PC-3 (cell line): ENCODE measurements around the gene FBXW4. TPM values are rescaled to one million over a fixed set of nuclear protein-coding genes. Genes with fewer than 3 reads are reported as not detected.

ENCODE experiments used
- ATAC-seq: fragments of 200-7000 bp; cut with Tn5 transposase; 2 replicates; pipeline ENCODE4 v1.9.1; 2020; ENCODE audit warnings: mild to moderate bottlenecking, moderate library complexity
- BruUV-seq: library from RNA; stranded (reverse); fragments of 400-500 nt; replicated peaks from 2 replicates; lab custom pipeline; 2021; lab: Mats Ljungman, UMichigan
- CTCF ChIA-PET: fragments of 300-600 bp; sonication (Branson Sonifier 250); formaldehyde crosslinking; loops from one replicate; lab custom pipeline; 2022; ENCODE audit warnings: antibody characterized with exemption; lab: Charles Lee
- POLR2A ChIA-PET: fragments of 300-600 bp; sonication (Branson Sonifier 250); formaldehyde crosslinking; loops from one replicate; lab custom pipeline; 2022; ENCODE audit warnings: antibody characterized with exemption; ENCODE audit not compliant: unreplicated experiment; lab: Charles Lee
- DNase-seq: peaks from one replicate; pipeline ENCODE4 v3.0.0-alpha.2; 2015
- H2AFZ ChIP-seq: fragments of 300-600 bp; sonication (generic); 2 replicates; pipeline ENCODE4 v1.6.0; 2016; ENCODE audit warnings: antibody characterized with exemption, low read length
- H3F3A ChIP-seq: fragments of 300-600 bp; sonication (generic); one replicate; pipeline ENCODE4 v1.6.0; 2017; ENCODE audit warnings: antibody characterized with exemption, low read length, control low read depth, mild to moderate bottlenecking; ENCODE audit not compliant: unreplicated experiment
- H3K27ac ChIP-seq: fragments of 300-600 bp; sonication (generic); 2 replicates; pipeline ENCODE4 v1.5.1; 2016; ENCODE audit warnings: mild to moderate bottlenecking, low read length
- H3K27me3 ChIP-seq: fragments of 300-600 bp; sonication (generic); 2 replicates; pipeline ENCODE4 v1.6.1; 2016; ENCODE audit warnings: low read length, mixed read lengths
- H3K36me3 ChIP-seq: fragments of 300-600 bp; sonication (generic); 2 replicates; pipeline ENCODE4 v1.6.1; 2016; ENCODE audit warnings: low read depth, mixed run types, low read length, mixed read lengths
- H3K4me1 ChIP-seq: fragments of 300-600 bp; sonication (generic); 2 replicates; pipeline ENCODE4 v1.5.1; 2016; ENCODE audit warnings: low read length; ENCODE audit not compliant: insufficient read depth
- H3K4me2 ChIP-seq: fragments of 300-600 bp; sonication (generic); 2 replicates; pipeline ENCODE4 v1.6.0; 2016; ENCODE audit warnings: low read length
- H3K4me3 ChIP-seq: fragments of 300-600 bp; sonication (generic); 2 replicates; pipeline ENCODE4 v1.5.1; 2016; ENCODE audit warnings: mild to moderate bottlenecking, low read length, mixed read lengths
- H3K79me2 ChIP-seq: fragments of 300-600 bp; sonication (generic); 2 replicates; pipeline ENCODE4 v1.6.1; 2017; ENCODE audit warnings: low read length, mixed read lengths
- H3K9ac ChIP-seq: fragments of 300-600 bp; sonication (generic); 2 replicates; pipeline ENCODE4 v1.6.0; 2016; ENCODE audit warnings: mild to moderate bottlenecking, low read length
- H3K9me2 ChIP-seq: fragments of 300-600 bp; sonication (generic); replicated peaks from 2 replicates; pipeline ENCODE4 v1.6.1; 2016; ENCODE audit warnings: mixed run types, low read length, mixed read lengths
- H3K9me3 ChIP-seq: fragments of 300-600 bp; sonication (generic); 2 replicates; pipeline ENCODE4 v1.6.1; 2016; ENCODE audit warnings: low read length, mixed read lengths
- H4K20me1 ChIP-seq: fragments of 300-600 bp; sonication (generic); 2 replicates; pipeline ENCODE4 v1.6.1; 2016; ENCODE audit warnings: low read length, mixed read lengths
- EZH2 ChIP-seq: fragments of 300-600 bp; sonication (generic); IDR thresholded peaks from one replicate; pipeline ENCODE4 v1.6.1; 2017; ENCODE audit warnings: antibody characterized with exemption, mild to moderate bottlenecking, low read length; ENCODE audit not compliant: unreplicated experiment
- EZH2phosphoT487 ChIP-seq: fragments of 300-600 bp; sonication (generic); IDR thresholded peaks from 2 replicates; pipeline ENCODE4 v1.6.1; 2018; ENCODE audit warnings: mild to moderate bottlenecking, antibody characterized with exemption, low read length, borderline replicate concordance
- intact Hi-C: fragments of 100-400 bp; cut with micrococcal nuclease; formaldehyde crosslinking; loops from 2 replicates; pipeline ENCODE4 v1.9.0; 2023
- total RNA-seq: library from RNA; depleted of rRNA; stranded (reverse); fragments of >200 nt; gene quantifications from 2 replicates; pipeline ENCODE4 v1.2.3, GENCODE V29; 2014
- TF ChIP-seq, protein P1 (sequence below): fragments of 300-600 bp; sonication (generic); conservative IDR thresholded peaks from 2 replicates; pipeline ENCODE4 v1.5.1; 2017; ENCODE audit warnings: antibody characterized with exemption, low read depth, mild to moderate bottlenecking, low read length

Gene FBXW4
- total RNA-seq, 1 experiment from 2014 or later, result 18.8 TPM

DNA sequence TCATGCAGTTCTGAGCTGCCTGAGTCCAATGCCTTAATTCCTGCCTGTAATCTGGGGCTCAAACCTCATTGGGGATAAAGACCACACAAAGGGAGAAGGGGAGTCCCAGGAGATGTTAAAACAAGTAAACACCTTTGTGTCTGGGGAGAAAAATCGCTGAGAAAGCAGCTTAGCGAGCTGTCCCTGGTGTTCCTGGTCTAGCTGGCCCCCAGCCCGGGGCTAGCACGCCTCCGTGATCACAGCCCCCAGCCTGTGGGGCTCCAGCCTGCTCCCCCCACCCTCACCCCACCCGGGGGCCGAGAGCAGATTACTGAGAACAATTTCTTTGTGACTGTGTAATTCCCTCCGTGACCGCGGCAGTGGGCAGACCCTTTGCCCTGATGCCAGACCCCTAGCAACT, 82.1 kb downstream of the FBXW4 start:
- no peaks in the 10 kb centered on the region for H3K36me3 ChIP-seq
- intact Hi-C loops, result no loop called here
- no peak overlapping the region for H2AFZ ChIP-seq
- no TSS peak for BruUV-seq
- CTCF ChIA-PET, result no interaction called here
- no peak overlapping the region for H3K27ac ChIP-seq
- POLR2A ChIA-PET, result no interaction called here
- H3K27me3 ChIP-seq, result no peaks in the 10 kb centered on the region
- ATAC-seq, result no peak
- no peaks in the 10 kb centered on the region for H3K9me2 ChIP-seq
- no peaks in the 10 kb centered on the region for H3F3A ChIP-seq
- DNase-seq, result no peak
- H4K20me1 ChIP-seq, result no peaks in the 10 kb centered on the region
- H3K79me2 ChIP-seq, result no peaks in the 10 kb centered on the region
- TF ChIP-seq EZH2phosphoT487 (no peak), EZH2 (no peak)
- TF ChIP-seq, protein P1, sequence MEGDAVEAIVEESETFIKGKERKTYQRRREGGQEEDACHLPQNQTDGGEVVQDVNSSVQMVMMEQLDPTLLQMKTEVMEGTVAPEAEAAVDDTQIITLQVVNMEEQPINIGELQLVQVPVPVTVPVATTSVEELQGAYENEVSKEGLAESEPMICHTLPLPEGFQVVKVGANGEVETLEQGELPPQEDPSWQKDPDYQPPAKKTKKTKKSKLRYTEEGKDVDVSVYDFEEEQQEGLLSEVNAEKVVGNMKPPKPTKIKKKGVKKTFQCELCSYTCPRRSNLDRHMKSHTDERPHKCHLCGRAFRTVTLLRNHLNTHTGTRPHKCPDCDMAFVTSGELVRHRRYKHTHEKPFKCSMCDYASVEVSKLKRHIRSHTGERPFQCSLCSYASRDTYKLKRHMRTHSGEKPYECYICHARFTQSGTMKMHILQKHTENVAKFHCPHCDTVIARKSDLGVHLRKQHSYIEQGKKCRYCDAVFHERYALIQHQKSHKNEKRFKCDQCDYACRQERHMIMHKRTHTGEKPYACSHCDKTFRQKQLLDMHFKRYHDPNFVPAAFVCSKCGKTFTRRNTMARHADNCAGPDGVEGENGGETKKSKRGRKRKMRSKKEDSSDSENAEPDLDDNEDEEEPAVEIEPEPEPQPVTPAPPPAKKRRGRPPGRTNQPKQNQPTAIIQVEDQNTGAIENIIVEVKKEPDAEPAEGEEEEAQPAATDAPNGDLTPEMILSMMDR, result no peak
- H3K4me1 ChIP-seq, result no peaks in the 10 kb centered on the region
- H3K9me3 ChIP-seq, result no peaks in the 10 kb centered on the region
- H3K9ac ChIP-seq, result no peak overlapping the region
- H3K4me3 ChIP-seq, result no peak overlapping the region
- no peak overlapping the region for H3K4me2 ChIP-seq

DNA sequence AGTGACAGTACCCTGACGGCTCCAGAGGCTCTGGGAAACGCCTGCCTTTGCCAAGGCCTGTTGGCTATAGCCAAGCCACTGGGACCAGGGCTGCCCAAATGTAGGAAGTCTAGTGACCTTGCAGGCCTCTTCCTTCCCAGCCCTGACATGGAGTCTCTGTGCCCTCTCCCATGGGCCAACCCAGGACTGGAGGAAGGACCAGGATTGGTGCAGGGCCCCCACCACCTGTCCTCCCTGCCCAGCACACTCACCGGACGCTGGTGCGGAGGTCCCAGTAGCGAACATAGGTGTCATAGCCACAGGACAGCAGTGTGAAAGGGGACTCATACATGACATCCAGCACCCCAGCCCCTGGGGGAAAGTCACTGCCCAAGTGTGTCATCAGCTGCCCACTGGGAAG, 82.9 kb downstream of the FBXW4 start:
- no peak for TF ChIP-seq EZH2
- TF ChIP-seq, protein P1, result no peak
- no peak for TF ChIP-seq EZH2phosphoT487
- intact Hi-C loops, result no loop called here
- DNase-seq, result no peak
- Histone ChIP-seq H3F3A (no peaks in the 10 kb centered on the region), H3K9ac (no peak overlapping the region), H4K20me1 (no peaks in the 10 kb centered on the region), H3K9me3 (no peaks in the 10 kb centered on the region), H3K27ac (no peak overlapping the region), H2AFZ (no peak overlapping the region), H3K4me2 (no peak overlapping the region), H3K27me3 (no peaks in the 10 kb centered on the region), H3K4me1 (no peaks in the 10 kb centered on the region), H3K36me3 (no peaks in the 10 kb centered on the region), H3K79me2 (no peaks in the 10 kb centered on the region), H3K4me3 (no peak overlapping the region), H3K9me2 (no peaks in the 10 kb centered on the region)
- CTCF ChIA-PET, result no interaction called here
- no TSS peak for BruUV-seq
- ATAC-seq, result no peak
- POLR2A ChIA-PET, result no interaction called here

DNA sequence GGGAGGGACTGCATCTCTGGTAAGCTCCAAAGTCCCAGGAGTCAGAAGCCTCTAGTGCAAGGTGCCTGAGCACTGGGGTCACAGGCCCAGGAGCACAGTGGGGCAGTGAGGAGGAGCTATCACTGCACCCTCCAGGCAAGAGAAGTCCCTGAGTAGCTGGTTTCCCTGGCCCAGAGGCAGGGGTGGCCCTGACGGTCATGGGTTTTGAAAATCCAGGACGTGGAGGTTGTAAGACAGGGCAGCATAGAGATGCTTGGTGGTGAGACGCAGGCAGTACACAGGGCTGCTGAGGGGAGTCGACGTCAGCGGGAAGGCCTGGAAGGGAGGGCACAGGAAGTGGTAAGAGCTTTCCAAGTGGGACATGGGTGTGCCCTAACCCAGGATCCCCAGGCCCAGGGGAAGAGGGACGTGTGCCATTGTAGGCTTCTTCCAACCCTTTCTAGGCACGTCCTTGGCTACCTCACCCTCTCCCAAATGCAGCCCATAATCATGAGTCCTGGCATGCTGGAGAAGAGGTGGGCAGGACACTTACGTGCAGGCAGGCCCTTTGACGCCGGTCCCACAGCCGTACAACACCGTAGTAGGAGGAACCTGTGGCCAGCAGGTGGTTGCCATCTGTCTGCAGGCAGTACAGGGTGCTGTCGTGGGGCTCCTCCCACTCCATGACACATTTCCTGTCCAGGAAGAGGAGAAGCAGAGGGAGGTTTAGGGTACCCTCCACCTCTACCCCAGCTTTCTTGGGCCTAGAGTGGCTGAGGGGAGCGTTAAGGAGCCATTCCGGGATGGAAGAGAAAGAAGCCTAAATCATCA, 83.7 kb downstream of the FBXW4 start:
- no peaks in the 10 kb centered on the region for H3K9me3 ChIP-seq
- intact Hi-C loops, result no loop called here
- ChIA-PET POLR2A (no interaction called here), CTCF (no interaction called here)
- no peaks in the 10 kb centered on the region for H3K79me2 ChIP-seq
- ATAC-seq (no peak), DNase-seq (no peak)
- no peak overlapping the region for H2AFZ ChIP-seq
- H4K20me1 ChIP-seq, result no peaks in the 10 kb centered on the region
- H3K9ac ChIP-seq, result no peak overlapping the region
- H3K36me3 ChIP-seq, result no peaks in the 10 kb centered on the region
- no peak overlapping the region for H3K4me2 ChIP-seq
- H3K9me2 ChIP-seq, result no peaks in the 10 kb centered on the region
- no peaks in the 10 kb centered on the region for H3K4me1 ChIP-seq
- no TSS peak for BruUV-seq
- H3K27me3 ChIP-seq, result no peaks in the 10 kb centered on the region
- no peak overlapping the region for H3K4me3 ChIP-seq
- no peaks in the 10 kb centered on the region for H3F3A ChIP-seq
- no peak for TF ChIP-seq EZH2phosphoT487
- TF ChIP-seq EZH2, result no peak
- TF ChIP-seq, protein P1, result no peak
- H3K27ac ChIP-seq, result no peak overlapping the region
